Amniotic epithelial cell (primary cell): Measurements from ENCODE around the gene GPR171.

Experiments used
- DNase-seq: peaks from one replicate; pipeline ENCODE4 v3.0.0-alpha.2; 2010; ENCODE audit warnings: low read depth

The GPR171 gene

DNA sequence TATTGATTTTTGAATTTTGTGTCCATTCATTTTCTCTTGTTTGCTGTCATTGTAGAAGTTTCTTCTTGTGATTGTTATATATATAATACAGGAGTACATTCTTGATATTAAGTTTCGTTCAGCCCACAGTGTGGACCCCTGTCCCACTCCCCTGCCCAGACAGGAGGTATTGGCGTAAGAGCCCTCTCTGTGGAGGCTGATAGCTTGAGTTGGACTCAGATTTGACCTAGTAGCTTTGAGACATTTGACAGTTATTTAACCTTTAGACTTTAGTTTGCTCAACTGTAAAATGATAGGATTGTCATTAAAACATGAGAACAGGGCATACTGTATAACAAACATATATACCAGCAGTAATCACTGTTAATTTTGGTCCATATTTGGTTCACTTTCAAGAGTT is 27.1 kb downstream of the GPR171 start:
- no peak for DNase-seq

- DNase-seq, result no peak
Observed at GRCh38 chr3:151174351-151174750, 28.7 kb downstream of the GPR171 start.

- no peak for DNase-seq
Observed at GRCh38 chr3:151171145-151171757, 31.8 kb downstream of the GPR171 start.

DNA sequence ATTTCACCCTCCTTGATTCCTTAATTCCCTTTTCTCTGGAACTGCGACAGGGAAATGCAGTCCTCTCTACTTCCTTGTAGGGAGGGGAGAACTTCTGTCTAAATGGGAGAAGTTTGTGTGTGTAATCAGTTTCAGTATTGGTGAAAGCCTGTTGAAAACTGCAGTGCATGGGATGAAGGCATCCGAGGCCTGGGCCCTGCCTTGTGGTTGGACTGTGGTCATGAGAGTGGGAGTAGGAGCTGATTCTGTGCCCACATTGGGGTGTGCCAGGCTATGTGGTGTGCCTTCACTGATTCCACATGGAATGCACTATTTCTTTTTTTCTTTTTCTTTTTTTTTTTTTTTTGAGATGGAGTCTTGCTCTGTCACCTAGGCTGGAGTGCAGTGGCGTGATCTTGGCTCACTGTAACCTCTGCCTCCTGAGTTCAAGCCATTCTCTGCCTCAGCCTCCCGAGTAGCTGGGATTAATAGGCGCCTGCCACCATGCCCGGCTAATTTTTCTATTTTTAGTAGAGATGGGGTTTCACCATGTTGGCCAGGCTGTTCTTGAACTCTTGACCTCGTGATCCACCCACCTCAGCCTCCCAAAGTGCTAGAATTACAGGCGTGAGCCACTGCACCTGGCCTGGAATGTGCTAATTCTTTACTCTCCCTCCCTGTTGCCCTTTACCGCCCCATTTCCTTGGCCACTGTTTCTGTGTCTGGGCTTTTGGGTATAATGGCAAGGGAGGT is 32.9 kb downstream of the GPR171 start:
- peak; percentile 47 for DNase-seq

- DNase-seq, result peak; percentile 32
Observed at GRCh38 chr3:151169262-151169947, 33.6 kb downstream of the GPR171 start.

- DNase-seq, result peak; percentile 47
Observed at GRCh38 chr3:151168269-151169094, 34.5 kb downstream of the GPR171 start.

GRCh38 chr3:151166161-151166560 is 36.9 kb downstream of the GPR171 start:
- DNase-seq, result no peak

DNA sequence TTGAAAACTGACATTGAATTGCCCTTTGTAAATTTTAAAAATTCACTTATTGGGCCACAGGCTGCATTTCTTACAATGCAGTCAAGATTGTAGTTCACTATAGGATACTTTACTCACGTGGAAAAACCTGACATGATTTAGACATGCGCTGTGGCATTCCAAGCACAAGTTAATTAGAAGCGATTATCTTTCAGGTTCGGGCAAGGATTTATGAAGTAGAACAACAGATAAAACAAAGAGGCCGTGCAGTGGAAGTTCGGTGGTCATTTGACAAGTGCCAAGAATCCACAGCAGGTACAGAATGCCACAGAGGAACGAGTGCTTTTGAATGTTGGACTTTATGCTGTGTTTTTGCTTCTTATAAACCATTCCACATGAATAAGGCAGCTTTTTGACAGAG is 37.8 kb downstream of the GPR171 start:
- no peak for DNase-seq

- no peak for DNase-seq
Observed at GRCh38 chr3:151159806-151160205, 43.2 kb downstream of the GPR171 start.

DNA sequence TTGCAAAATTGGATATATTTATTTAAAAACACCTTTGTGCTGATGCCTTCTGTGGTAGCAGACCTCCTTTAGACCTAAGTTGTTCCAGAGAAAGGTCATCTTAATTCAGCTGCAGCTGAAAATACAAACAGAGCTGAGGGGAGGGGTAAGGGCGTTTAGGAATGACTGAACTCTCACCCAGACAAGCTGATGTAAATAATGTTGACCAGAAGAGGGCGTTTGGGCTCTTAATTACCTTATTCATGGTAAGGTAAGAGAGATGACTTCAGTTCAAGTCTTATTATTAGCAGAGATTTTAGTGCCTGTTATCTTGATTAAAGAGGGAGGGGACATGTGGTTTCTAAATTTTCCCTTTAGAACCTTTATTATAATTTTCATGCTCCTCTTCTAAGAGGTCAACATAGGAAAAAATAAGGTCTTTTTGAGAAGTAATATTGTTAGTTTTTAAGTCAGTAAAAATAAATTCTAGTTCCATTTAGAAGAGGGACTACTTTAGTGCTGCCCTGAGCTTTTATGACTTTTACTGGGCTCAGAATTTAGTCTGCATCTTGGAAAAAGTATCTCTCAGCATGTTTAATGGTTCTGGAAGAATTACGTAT is 46.3 kb downstream of the GPR171 start:
- DNase-seq, result peak; percentile 65

DNA sequence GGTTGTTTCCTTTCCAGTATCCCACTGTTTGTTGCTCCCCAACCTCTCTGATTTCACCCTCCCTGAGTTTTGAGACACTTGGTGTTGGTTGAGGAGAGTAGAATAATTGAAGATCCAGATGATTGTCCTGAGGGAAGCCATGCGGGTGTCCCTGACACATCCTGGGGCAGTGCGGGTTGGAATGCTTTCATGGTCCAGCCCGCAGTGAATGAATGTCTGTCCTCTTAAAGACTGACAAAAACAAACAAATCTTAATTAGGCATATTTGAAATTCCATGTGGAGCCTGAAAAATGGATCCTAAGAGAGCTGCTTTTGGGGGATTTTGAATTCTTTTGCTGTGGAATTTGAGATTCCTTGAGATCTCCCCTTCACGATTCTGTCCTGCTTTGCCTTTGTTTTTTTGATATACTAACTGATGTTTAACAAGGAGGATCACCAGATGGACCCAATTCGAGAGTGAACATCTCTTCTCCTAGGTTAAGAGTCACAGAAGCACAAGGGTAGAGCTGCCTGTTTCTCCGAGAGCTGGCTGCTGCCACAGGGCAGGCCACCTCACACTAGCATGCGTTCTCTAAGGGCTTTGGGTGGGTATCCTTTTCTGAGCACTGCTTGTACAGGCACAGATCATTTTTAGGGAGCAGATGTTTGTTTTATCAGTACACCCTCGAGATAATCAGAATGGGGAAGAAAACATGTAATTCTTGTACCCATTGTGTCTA is 47.4 kb downstream of the GPR171 start:
- no peak for DNase-seq

- no peak for DNase-seq
Observed at GRCh38 chr3:151154566-151154965, 48.5 kb downstream of the GPR171 start.

GRCh38 chr3:151152455-151153079 is 50.4 kb downstream of the GPR171 start:
- no peak for DNase-seq
